ENCODE results near the gene TF. TPM values are rescaled to one million over a fixed set of nuclear protein-coding genes. Genes with fewer than 3 reads are reported as not detected.
A peak's percentile ranks its signal among the peaks of the same experiment; 100 is the strongest.

Gene TF
- total and polyA plus RNA-seq, 8 donors = 1.1 to 30.7 (median 5.6) TPM

GRCh38 chr3:133834621-133835417, 88.6 kb downstream of the TF start:
- Histone ChIP-seq H3K36me3 (no peaks in the 10 kb centered on the region), H3K9me3 (no peaks in the 10 kb centered on the region), H3K4me1 (no peaks in the 10 kb centered on the region), H3K27me3 (no peaks in the 10 kb centered on the region), H3K27ac (no peak overlapping the region), H3K4me3 (no peak overlapping the region)
- TF ChIP-seq CTCF (IDR thresholded peaks at IDR 0.05) = no peak
- ATAC-seq (no peak), DNase-seq (no peak), FAIRE-seq (no peak)
- intact Hi-C loops (cut with DNase I) = no loop called here
- 92 to 93% methylated on average over 14 of the region's 14 CpGs for WGBS, 2 donors

DNA sequence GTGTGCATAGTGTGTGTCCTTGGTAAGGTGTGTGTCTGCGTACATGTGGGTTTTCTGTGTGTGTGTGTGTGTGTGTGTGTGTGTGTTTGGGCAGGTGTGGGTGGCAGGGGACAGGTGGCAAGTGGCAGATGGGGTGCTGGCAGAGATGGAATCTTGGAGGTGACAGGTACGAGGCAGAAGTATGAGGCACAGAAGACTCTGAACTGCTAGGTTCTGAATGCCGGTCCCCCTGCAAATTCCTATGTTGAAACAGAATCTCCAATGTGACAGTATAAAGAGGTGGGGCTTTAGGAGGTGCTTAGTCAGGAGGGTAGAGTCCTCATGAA, 89.2 kb downstream of the TF start:
- 83 to 85% methylated on average over 3 of the region's 3 CpGs for WGBS, 2 donors
- Histone ChIP-seq H3K4me3 (no peak overlapping the region), H3K27ac (no peak overlapping the region), H3K4me1 (no peaks in the 10 kb centered on the region), H3K27me3 (no peaks in the 10 kb centered on the region), H3K36me3 (no peaks in the 10 kb centered on the region), H3K9me3 (no peaks in the 10 kb centered on the region)
- no peak for DNase-seq
- TF ChIP-seq CTCF (IDR thresholded peaks at IDR 0.05) = no peak
- FAIRE-seq = no peak
- ATAC-seq = no peak
- intact Hi-C loops (cut with DNase I) = no loop called here

GRCh38 chr3:133835961-133836360, 89.8 kb downstream of the TF start:
- no peak overlapping the region for H3K4me3 ChIP-seq
- no peak for TF ChIP-seq CTCF (IDR thresholded peaks at IDR 0.05)
- ATAC-seq (no peak), FAIRE-seq (no peak), DNase-seq (peak in 1 of 6 donors; percentile 2)
- no peaks in the 10 kb centered on the region for H3K36me3 ChIP-seq
- 81 to 82% methylated on average over 4 of the region's 4 CpGs for WGBS, 2 donors
- intact Hi-C loops (cut with DNase I) = no loop called here
- no peaks in the 10 kb centered on the region for H3K9me3 ChIP-seq
- H3K27ac ChIP-seq = no peak overlapping the region
- H3K4me1 ChIP-seq = no peaks in the 10 kb centered on the region
- no peaks in the 10 kb centered on the region for H3K27me3 ChIP-seq

- no peak for FAIRE-seq
- Histone ChIP-seq H3K4me1 (no peaks in the 10 kb centered on the region), H3K27me3 (no peaks in the 10 kb centered on the region), H3K9me3 (no peaks in the 10 kb centered on the region), H3K27ac (no peak overlapping the region), H3K4me3 (no peak overlapping the region), H3K36me3 (no peaks in the 10 kb centered on the region)
- WGBS, 2 donors = 82 to 84% methylated on average over 6 of the region's 6 CpGs
- no peak for ATAC-seq
- intact Hi-C loops (cut with DNase I) = no loop called here
- no peak for DNase-seq
- no peak for TF ChIP-seq CTCF (IDR thresholded peaks at IDR 0.05)
Observed at GRCh38 chr3:133836497-133837158, 90.4 kb downstream of the TF start.

Data from pancreas (tissue), 10 donors.